Esophagus muscularis mucosa (tissue), 4 donors: Measurements from ENCODE around the gene RNF224. TPM values are rescaled to one million over a fixed set of nuclear protein-coding genes. Genes with fewer than 3 reads are reported as not detected.
A peak's percentile ranks its signal among the peaks of the same experiment; 100 is the strongest.
"Not testable (repeated sequence)": the region's sequence is repeated elsewhere in the genome, so short reads cannot be mapped to it uniquely, and the experiment has no call there.

Experiments
- DNase-seq: peaks from one replicate; pipeline ENCODE4 v3.0.0-alpha.2; 2017; ENCODE audit errors: extremely low spot score
- H3K27ac ChIP-seq, 4 donors: fragments of 200-600 bp; sonication (generic); replicated peaks in 1 of 4; 1 replicate in 3 of 4; 2 replicates in 1 of 4; pipeline ENCODE4 v1.5.1; 2016 to 2019; ENCODE audit warnings: mild to moderate bottlenecking in 1 of 4
- H3K27me3 ChIP-seq, 4 donors: fragments of 200-600 bp; sonication (generic); one replicate each; pipeline versions ENCODE4 v1.5.1 to v1.6.0; 2016 to 2019
- H3K36me3 ChIP-seq, 4 donors: fragments of 200-600 bp; sonication (generic); one replicate each; pipeline ENCODE4 v1.5.1; 2016 to 2019
- H3K4me1 ChIP-seq, 4 donors: fragments of 200-600 bp; sonication (generic); one replicate each; pipeline ENCODE4 v1.5.1; 2016 to 2019
- H3K4me3 ChIP-seq, 4 donors: fragments of 200-600 bp; sonication (generic); 1 replicate in 2 of 4; 2 replicates in 2 of 4; pipeline ENCODE4 v1.5.1; 2016 to 2019; ENCODE audit warnings: mild to moderate bottlenecking in 4 of 4, moderate library complexity in 1 of 4
- H3K9me3 ChIP-seq, 4 donors: fragments of 200-600 bp; sonication (generic); 1 replicate in 3 of 4; 2 replicates in 1 of 4; pipeline ENCODE4 v1.5.1; 2016 to 2019
- CTCF ChIP-seq, 3 experiments: fragments of 200-600 bp in 2 of 3; fragments of 450-650 bp in 1 of 3; sonication (generic) in 2 of 3; IDR thresholded peaks; one replicate each; pipeline ENCODE4 v1.5.1; 2017 to 2019; ENCODE audit warnings: antibody characterized with exemption in 3 of 3, mild to moderate bottlenecking in 2 of 3, moderate library complexity in 1 of 3
- EP300 ChIP-seq: sonication (generic); formaldehyde crosslinking; IDR thresholded peaks from one replicate; pipeline ENCODE4 v1.6.1; 2017; ENCODE audit warnings: antibody characterized with exemption
- POLR2A ChIP-seq: fragments of 450-650 bp; IDR thresholded peaks from one replicate; pipeline ENCODE4 v1.6.1; 2017; ENCODE audit warnings: antibody characterized with exemption, moderate library complexity, mild to moderate bottlenecking, low read depth
- POLR2AphosphoS5 ChIP-seq, 2 donors: sonication (generic); formaldehyde crosslinking; IDR thresholded peaks; one replicate each; pipeline ENCODE4 v1.6.1; 2017; ENCODE audit warnings: antibody characterized with exemption in 2 of 2
- WGBS: methylation state at CpG from one replicate; pipeline ENCODE4 v1.1.5; 2018; 5-methylcytosine and 5-hydroxymethylcytosine counted together
- intact Hi-C: fragments of 100-400 bp; cut with DNase I; formaldehyde crosslinking; loops from one replicate; pipeline ENCODE4 v1.15.1; 2023
- total RNA-seq, 4 donors: library from RNA; depleted of rRNA; stranded (reverse); fragments of >200 nt; gene quantifications; one replicate each; pipeline versions ENCODE4 v1.1.0 to v1.2.1, GENCODE V29; 2016

Gene RNF224
- total RNA-seq, 4 donors from 2014 or later: not detected

DNA sequence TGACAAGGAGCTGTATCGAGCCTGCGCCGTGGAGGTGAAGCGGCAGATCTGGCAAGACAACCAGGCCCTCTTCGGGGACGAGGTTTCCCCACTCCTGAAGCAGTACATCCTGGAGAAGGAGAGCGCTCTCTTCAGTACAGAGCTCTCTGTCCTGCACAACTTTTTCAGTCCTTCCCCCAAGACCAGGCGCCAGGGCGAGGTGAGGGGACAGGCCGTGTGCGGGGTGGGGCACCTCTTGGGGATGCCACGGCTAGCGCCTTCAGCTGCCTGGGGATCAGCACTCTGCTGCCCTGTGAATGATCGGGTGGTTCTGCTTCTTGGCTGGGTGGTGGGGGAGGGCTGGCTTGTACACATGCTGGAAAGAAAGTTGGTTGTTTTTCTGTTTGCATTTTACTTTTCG lies 29.6 kb downstream of the RNF224 start:
- DNase-seq: no peak
- no peak overlapping the region for H3K27ac ChIP-seq
- H3K4me1 ChIP-seq: peaks cover 24 to 36% (median 27%) of the 10 kb centered on the region in 4 donors
- H3K27me3 ChIP-seq: no peaks in the 10 kb centered on the region
- peak overlapping the region in 3 of 4 donors; percentile 81 to 100 (median 87) for H3K4me3 ChIP-seq
- no peak for TF ChIP-seq EP300
- no peak for TF ChIP-seq POLR2AphosphoS5 (IDR thresholded peaks at IDR 0.05)
- TF ChIP-seq CTCF (IDR thresholded peaks at IDR 0.05): no peak
- no peak for TF ChIP-seq POLR2A
- H3K9me3 ChIP-seq: no peaks in the 10 kb centered on the region
- peaks cover 0 to 41% (median 32%) of the 10 kb centered on the region in 4 donors for H3K36me3 ChIP-seq
- WGBS: 94% methylated on average over 15 of the region's 15 CpGs
- intact Hi-C loops: no loop called here

DNA sequence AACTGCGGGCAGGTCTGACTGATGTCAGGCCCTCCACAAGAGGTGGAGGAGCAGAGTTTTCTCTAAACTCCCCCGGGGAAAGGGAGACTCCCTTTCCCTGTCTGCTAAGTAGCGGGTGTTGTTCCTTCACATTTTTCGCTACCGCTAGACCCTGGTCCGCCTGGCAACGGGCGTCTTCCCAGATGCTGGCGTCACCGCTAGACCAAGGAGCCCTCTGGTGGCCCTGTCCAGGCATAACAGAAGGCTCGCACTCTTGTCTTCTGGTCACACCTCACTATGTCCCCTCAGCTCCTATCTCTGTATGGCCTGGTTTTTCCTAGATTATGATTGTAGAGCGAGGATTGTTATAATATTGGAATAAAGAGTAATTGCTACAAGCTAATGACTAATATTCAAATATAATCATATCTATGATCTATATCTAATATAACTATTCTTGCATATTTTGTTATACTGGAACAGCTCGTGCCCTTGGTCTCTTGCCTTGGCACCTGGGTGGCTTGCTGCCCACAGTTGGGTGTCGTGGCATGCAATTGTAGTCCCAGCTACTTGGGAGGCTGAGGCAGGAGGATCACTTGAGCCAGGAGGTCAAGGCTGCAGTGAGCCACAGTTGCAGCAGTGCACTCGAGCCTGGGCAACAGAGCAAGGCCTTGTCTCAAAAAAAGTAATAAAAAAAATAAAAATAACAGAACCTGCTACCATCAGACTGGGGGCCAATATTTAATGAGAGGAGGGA lies 35.0 kb downstream of the RNF224 start:
- H3K4me3 ChIP-seq, DNase-seq, intact Hi-C loops, H3K27me3 ChIP-seq, H3K9me3 ChIP-seq, H3K4me1 ChIP-seq, H3K27ac ChIP-seq: not testable (repeated sequence)
- peak; percentile 34 to 55 (median 50) for TF ChIP-seq CTCF (IDR thresholded peaks at IDR 0.05)
- peaks cover 27 to 72% (median 62%) of the 10 kb centered on the region in 4 donors for H3K36me3 ChIP-seq
- WGBS: 29% methylated on average over 15 of the region's 15 CpGs

DNA sequence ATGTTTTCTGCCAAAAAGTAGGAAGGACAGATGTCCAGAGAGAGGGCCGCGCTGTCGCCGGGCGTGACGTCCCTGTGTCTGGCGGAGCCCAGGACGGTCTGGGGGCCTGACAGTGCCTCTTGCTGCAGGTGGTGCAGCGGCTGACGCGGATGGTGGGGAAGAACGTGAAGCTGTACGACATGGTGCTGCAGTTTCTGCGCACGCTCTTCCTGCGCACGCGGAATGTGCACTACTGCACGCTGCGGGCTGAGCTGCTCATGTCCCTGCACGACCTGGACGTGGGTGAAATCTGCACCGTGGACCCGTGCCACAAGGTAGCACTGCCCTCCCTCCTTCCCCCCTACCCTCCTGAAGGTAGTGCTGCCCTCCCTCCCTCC lies 35.6 kb downstream of the RNF224 start:
- Histone ChIP-seq H3K4me1 (peaks cover 7 to 10% (median 8%) of the 10 kb centered on the region in 4 donors), H3K27ac (no peak overlapping the region), H3K4me3 (no peak overlapping the region), H3K27me3 (no peaks in the 10 kb centered on the region), H3K9me3 (no peaks in the 10 kb centered on the region), H3K36me3 (peaks cover 29 to 72% (median 65%) of the 10 kb centered on the region in 4 donors)
- intact Hi-C loops: no loop called here
- TF ChIP-seq POLR2AphosphoS5 (IDR thresholded peaks at IDR 0.05): no peak
- no peak for TF ChIP-seq POLR2A
- TF ChIP-seq CTCF (IDR thresholded peaks at IDR 0.05): no peak
- TF ChIP-seq EP300: no peak
- 87% methylated on average over 24 of the region's 24 CpGs for WGBS
- no peak for DNase-seq

DNA sequence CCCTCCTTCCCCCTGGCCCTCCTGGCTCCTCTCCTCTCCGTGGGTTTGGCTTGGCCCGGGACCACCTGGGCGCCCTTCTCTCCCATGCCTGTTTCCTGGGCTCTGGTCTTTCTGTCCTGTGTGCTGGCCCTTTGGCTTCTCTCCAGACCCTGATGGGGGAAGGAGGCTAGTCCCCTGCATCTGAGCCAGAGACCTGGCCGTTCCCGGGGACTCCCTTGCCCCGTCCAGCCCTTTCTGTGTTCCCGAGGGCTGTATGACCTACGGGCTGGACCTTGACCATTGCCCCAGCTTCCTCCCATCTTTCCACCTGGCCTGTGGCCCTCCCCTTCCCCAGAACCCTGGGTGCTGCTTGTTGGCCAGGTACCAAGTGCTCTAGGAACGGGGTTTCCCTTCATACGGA lies 36.2 kb downstream of the RNF224 start:
- H3K36me3 ChIP-seq: peaks cover 29 to 73% (median 62%) of the 10 kb centered on the region in 4 donors

More for the DNA sequence above, 36.2 kb downstream of the RNF224 start:
- Histone ChIP-seq H3K27ac (no peak overlapping the region), H3K27me3 (no peaks in the 10 kb centered on the region), H3K4me3 (no peak overlapping the region), H3K4me1 (peaks cover 13 to 16% (median 14%) of the 10 kb centered on the region in 4 donors), H3K9me3 (no peaks in the 10 kb centered on the region)
- 78% methylated on average over 7 of the region's 10 CpGs for WGBS
- intact Hi-C loops: no loop called here
- TF ChIP-seq POLR2AphosphoS5 (IDR thresholded peaks at IDR 0.05) (no peak), EP300 (no peak), POLR2A (no peak), CTCF (IDR thresholded peaks at IDR 0.05) (no peak)
- DNase-seq: no peak
